ENCODE results near the gene IFNAR1.

- TF ChIP-seq USF2 (IDR thresholded peaks at IDR 0.05; ENCODE audit: low read depth, low read length) = no peak
- TF ChIP-seq POLR2A (IDR thresholded peaks at IDR 0.05; ENCODE audit: low read depth, low read length) = no peak
- no peak for TF ChIP-seq CTCF (conservative IDR thresholded peaks at IDR 0.05; ENCODE audit: low read depth, low read length)
- TF ChIP-seq MAZ (IDR thresholded peaks at IDR 0.05; ENCODE audit: borderline replicate concordance, low read depth, low read length) = no peak
- TF ChIP-seq BHLHE40 (IDR thresholded peaks at IDR 0.05; ENCODE audit: low read depth, low read length) = no peak
- no peak for TF ChIP-seq MXI1 (IDR thresholded peaks at IDR 0.05; ENCODE audit: borderline replicate concordance, low read depth, low read length)
- no peak for TF ChIP-seq ELK1 (IDR thresholded peaks at IDR 0.05; ENCODE audit: borderline replicate concordance, low read depth, low read length)
- TF ChIP-seq RFX5 (IDR thresholded peaks at IDR 0.05; ENCODE audit: low read depth, low read length) = no peak
- no peak for TF ChIP-seq RAD21 (IDR thresholded peaks at IDR 0.05; ENCODE audit: low read length)
- no peak for TF ChIP-seq SMC3 (IDR thresholded peaks at IDR 0.05; ENCODE audit: low read depth, low read length)
- TF ChIP-seq CEBPB (IDR thresholded peaks at IDR 0.05; ENCODE audit: low read depth, low read length) = no peak
Observed at GRCh38 chr21:33398361-33398760, 73.6 kb downstream of the IFNAR1 start.

Measured in IMR-90 (cell line).